WTC11 (cell line): ENCODE measurements around the gene DPY19L3.
"Not testable (repeated sequence)": the region's sequence is repeated elsewhere in the genome, so short reads cannot be mapped to it uniquely, and the experiment has no call there.

ENCODE experiments used
- CREB1 ChIP-seq: sonication (generic); formaldehyde crosslinking; IDR thresholded peaks from 2 replicates; pipeline ENCODE4 v1.8.0; 2023; ENCODE audit warnings: mild to moderate bottlenecking, missing genetic modification reagents
- CTCF ChIP-seq: fragments of 200-600 bp; IDR thresholded peaks from 2 replicates; pipeline ENCODE4 v1.8.0; 2022; ENCODE audit warnings: antibody characterized with exemption
- JUN ChIP-seq: sonication (generic); formaldehyde crosslinking; IDR thresholded peaks from 2 replicates; pipeline ENCODE4 v1.8.0; 2023; ENCODE audit warnings: mild to moderate bottlenecking, missing genetic modification reagents
- NFE2L1 ChIP-seq: sonication (generic); formaldehyde crosslinking; IDR thresholded peaks from 2 replicates; pipeline ENCODE4 v1.8.1; 2023; ENCODE audit warnings: missing genetic modification reagents
- NFYB ChIP-seq: sonication (generic); formaldehyde crosslinking; conservative IDR thresholded peaks from 2 replicates; pipeline ENCODE4 v1.8.0; 2022; ENCODE audit warnings: low read depth, missing genetic modification reagents
- STAT6 ChIP-seq: sonication (generic); formaldehyde crosslinking; conservative IDR thresholded peaks from 2 replicates; pipeline ENCODE4 v1.8.1; 2023; ENCODE audit warnings: mild to moderate bottlenecking, low read depth, missing genetic modification reagents, moderate library complexity
- USF2 ChIP-seq: sonication (generic); formaldehyde crosslinking; IDR thresholded peaks from 2 replicates; pipeline ENCODE4 v1.8.1; 2023; ENCODE audit warnings: mild to moderate bottlenecking, missing genetic modification reagents, moderate library complexity
- ZNF263 ChIP-seq: sonication (generic); formaldehyde crosslinking; IDR thresholded peaks from 2 replicates; pipeline ENCODE4 v1.8.1; 2022; ENCODE audit warnings: low read depth, mild to moderate bottlenecking, moderate library complexity, missing genetic modification reagents
- ZNF512 ChIP-seq: sonication (generic); formaldehyde crosslinking; IDR thresholded peaks from 2 replicates; pipeline ENCODE4 v1.8.1; 2022; ENCODE audit warnings: missing genetic modification reagents, borderline replicate concordance

- TF ChIP-seq CTCF; JUN (CRISPR knock-in tag); CREB1 (CRISPR knock-in tag); STAT6 (CRISPR knock-in tag); ZNF263 (CRISPR knock-in tag); ZNF512; NFYB (CRISPR knock-in tag); NFE2L1 (CRISPR knock-in tag); USF2 (CRISPR knock-in tag): not testable (repeated sequence)
Observed at GRCh38 chr19:32374362-32374761, 31.2 kb upstream of the DPY19L3 start.
